Prostate gland (tissue), 2 donors: ENCODE results near the gene HCCS.
"Not testable (repeated sequence)": the region's sequence is repeated elsewhere in the genome, so short reads cannot be mapped to it uniquely, and the experiment has no call there.

Experiments used
- POLR2A ChIP-seq: fragments of 450-650 bp; IDR thresholded peaks from one replicate; pipeline ENCODE4 v1.6.1; 2016; ENCODE audit warnings: antibody characterized with exemption, mild to moderate bottlenecking
- TF ChIP-seq, protein P1 (sequence below), 4 experiments: fragments of 200-600 bp in 2 of 4; fragments of 450-650 bp in 2 of 4; sonication (generic) in 2 of 4; IDR thresholded peaks; 1 replicate in 3 of 4; 2 replicates in 1 of 4; pipeline ENCODE4 v1.5.1; 2016 to 2019; ENCODE audit warnings: antibody characterized with exemption in 4 of 4, mild to moderate bottlenecking in 2 of 4, moderate library complexity in 2 of 4

- TF ChIP-seq, protein P1, sequence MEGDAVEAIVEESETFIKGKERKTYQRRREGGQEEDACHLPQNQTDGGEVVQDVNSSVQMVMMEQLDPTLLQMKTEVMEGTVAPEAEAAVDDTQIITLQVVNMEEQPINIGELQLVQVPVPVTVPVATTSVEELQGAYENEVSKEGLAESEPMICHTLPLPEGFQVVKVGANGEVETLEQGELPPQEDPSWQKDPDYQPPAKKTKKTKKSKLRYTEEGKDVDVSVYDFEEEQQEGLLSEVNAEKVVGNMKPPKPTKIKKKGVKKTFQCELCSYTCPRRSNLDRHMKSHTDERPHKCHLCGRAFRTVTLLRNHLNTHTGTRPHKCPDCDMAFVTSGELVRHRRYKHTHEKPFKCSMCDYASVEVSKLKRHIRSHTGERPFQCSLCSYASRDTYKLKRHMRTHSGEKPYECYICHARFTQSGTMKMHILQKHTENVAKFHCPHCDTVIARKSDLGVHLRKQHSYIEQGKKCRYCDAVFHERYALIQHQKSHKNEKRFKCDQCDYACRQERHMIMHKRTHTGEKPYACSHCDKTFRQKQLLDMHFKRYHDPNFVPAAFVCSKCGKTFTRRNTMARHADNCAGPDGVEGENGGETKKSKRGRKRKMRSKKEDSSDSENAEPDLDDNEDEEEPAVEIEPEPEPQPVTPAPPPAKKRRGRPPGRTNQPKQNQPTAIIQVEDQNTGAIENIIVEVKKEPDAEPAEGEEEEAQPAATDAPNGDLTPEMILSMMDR (IDR thresholded peaks at IDR 0.05): not testable (repeated sequence)
- not testable (repeated sequence) for TF ChIP-seq POLR2A
Measured at GRCh38 chrX:11123087-11123486, 12.0 kb downstream of the HCCS start.
